Small intestine (tissue), 7 donors: Measurements from ENCODE around the gene CPSF2. TPM values are rescaled to one million over a fixed set of nuclear protein-coding genes. Genes with fewer than 3 reads are reported as not detected.
"Not testable (repeated sequence)": the region's sequence is repeated elsewhere in the genome, so short reads cannot be mapped to it uniquely, and the experiment has no call there.

Experiments used
- DNase-seq, 2 donors: peaks; one replicate each; pipeline versions ENCODE4 v3.0.0 to v3.0.0-alpha.2; 2013
- FAIRE-seq: peaks from 2 replicates; lab custom pipeline; 2012; peaks lifted over from hg19 to GRCh38; lab: Jason Lieb, UNC
- H3K27ac ChIP-seq, 3 donors: one replicate each; pipeline ENCODE4 v1.5.1; 2013; ENCODE audit warnings: low read length in 2 of 3, mild to moderate bottlenecking in 2 of 3, control low read depth in 1 of 3, inconsistent platforms in 1 of 3, low read depth in 1 of 3, moderate library complexity in 1 of 3
- H3K27me3 ChIP-seq, 3 donors: one replicate each; pipeline ENCODE4 v1.6.1; 2013; ENCODE audit warnings: low read length in 3 of 3, inconsistent platforms in 1 of 3; ENCODE audit not compliant: control insufficient read depth in 3 of 3, insufficient read depth in 3 of 3
- H3K36me3 ChIP-seq, 3 donors: one replicate each; pipeline ENCODE4 v1.6.1; 2013; ENCODE audit warnings: low read length in 3 of 3, inconsistent platforms in 1 of 3, low read depth in 1 of 3, mild to moderate bottlenecking in 1 of 3, moderate library complexity in 1 of 3; ENCODE audit not compliant: control insufficient read depth in 3 of 3, insufficient read depth in 2 of 3
- H3K4me1 ChIP-seq, 3 donors: one replicate each; pipeline ENCODE4 v1.6.1; 2013; ENCODE audit warnings: low read length in 2 of 3, inconsistent platforms in 1 of 3, low read depth in 1 of 3, mild to moderate bottlenecking in 1 of 3, moderate library complexity in 1 of 3; ENCODE audit not compliant: control insufficient read depth in 3 of 3, insufficient read depth in 2 of 3
- H3K4me3 ChIP-seq, 3 donors: one replicate each; pipeline ENCODE4 v1.5.1; 2013; ENCODE audit warnings: low read length in 3 of 3, control low read depth in 1 of 3, inconsistent platforms in 1 of 3, low read depth in 1 of 3, mild to moderate bottlenecking in 1 of 3, moderate library complexity in 1 of 3
- H3K9me3 ChIP-seq, 2 donors: one replicate each; pipeline ENCODE4 v1.6.1; 2013; ENCODE audit warnings: low read depth in 1 of 2, low read length in 1 of 2; ENCODE audit not compliant: control insufficient read depth in 2 of 2, insufficient read depth in 1 of 2
- WGBS, 3 donors: extraction: QIAGEN DNeasy Blood & Tissue Kit; methylation state at CpG; one replicate each; pipeline ENCODE4 v1.1.7; 2013; 5-methylcytosine and 5-hydroxymethylcytosine counted together
- polyA plus RNA-seq, 4 donors: library from polyadenylated mRNA; stranded (reverse) in 3 of 4; unstranded in 1 of 4; fragments of 200-250 nt in 3 of 4; fragments of 120-200 nt in 1 of 4; gene quantifications; one replicate each; pipeline versions ENCODE4 v1.2.1 to v1.2.3, GENCODE V29; 2013
- donor health status: healthy with polysubstance abuse.
- donor health status: control.
- donor health status: control.
- donor health status: Bipolar disorder and iron deficiency.
- donor health status: healthy.

Gene CPSF2
- polyA plus RNA-seq, 4 donors, result 5.8 to 28.4 (median 14.0) TPM

- WGBS, 3 donors, result 68 to 71% (median 70%) methylated on average over 7 of the region's 7 CpGs
These were observed 81.3 kb downstream of the CPSF2 start for GRCh38 chr14:92203116-92203515.

GRCh38 chr14:92204792-92205191 lies 83.0 kb downstream of the CPSF2 start:
- Histone ChIP-seq H3K4me3 (no peak overlapping the region), H3K36me3 (no peaks in the 10 kb centered on the region), H3K9me3 (no peaks in the 10 kb centered on the region), H3K27me3 (peaks cover 0 to 6% (median 2%) of the 10 kb centered on the region in 3 donors), H3K27ac (no peak overlapping the region), H3K4me1 (no peaks in the 10 kb centered on the region)
- FAIRE-seq (no peak), DNase-seq (no peak)
- 87 to 89% (median 88%) methylated on average over 2 of the region's 2 CpGs for WGBS, 3 donors

More at GRCh38 chr14:92203116-92203515, 81.3 kb downstream of the CPSF2 start:
- peaks cover 0 to 11% (median 2%) of the 10 kb centered on the region in 3 donors for H3K27me3 ChIP-seq
- H3K4me1 ChIP-seq, result no peaks in the 10 kb centered on the region
- DNase-seq (no peak), FAIRE-seq (no peak)
- no peaks in the 10 kb centered on the region for H3K36me3 ChIP-seq
- no peak overlapping the region for H3K4me3 ChIP-seq
- H3K9me3 ChIP-seq, result no peaks in the 10 kb centered on the region
- H3K27ac ChIP-seq, result no peak overlapping the region

GRCh38 chr14:92207012-92207927 lies 85.5 kb downstream of the CPSF2 start:
- no peak overlapping the region for H3K4me3 ChIP-seq
- H3K27ac ChIP-seq, result no peak overlapping the region
- peaks cover 0 to 2% (median 0%) of the 10 kb centered on the region in 3 donors for H3K27me3 ChIP-seq
- 51 to 61% (median 55%) methylated on average over 17 of the region's 17 CpGs for WGBS, 3 donors
- DNase-seq (no peak), FAIRE-seq (no peak)
- H3K9me3 ChIP-seq, result no peaks in the 10 kb centered on the region
- H3K4me1 ChIP-seq, result no peaks in the 10 kb centered on the region
- no peaks in the 10 kb centered on the region for H3K36me3 ChIP-seq

- Histone ChIP-seq H3K4me1 (no peaks in the 10 kb centered on the region), H3K36me3 (no peaks in the 10 kb centered on the region), H3K27me3 (peaks cover 0 to 2% (median 0%) of the 10 kb centered on the region in 3 donors), H3K27ac (no peak overlapping the region), H3K9me3 (no peaks in the 10 kb centered on the region), H3K4me3 (no peak overlapping the region)
- 76 to 90% (median 87%) methylated on average over 6 of the region's 6 CpGs for WGBS, 3 donors
- DNase-seq (no peak), FAIRE-seq (no peak)
These were observed 86.1 kb downstream of the CPSF2 start for GRCh38 chr14:92207928-92208265.

GRCh38 chr14:92209141-92209540 lies 87.4 kb downstream of the CPSF2 start:
- WGBS, 3 donors, result 65 to 77% (median 68%) methylated on average over 14 of the region's 14 CpGs
- no peak overlapping the region for H3K4me3 ChIP-seq
- peaks cover 0 to 2% (median 0%) of the 10 kb centered on the region in 3 donors for H3K27me3 ChIP-seq
- H3K36me3 ChIP-seq, result no peaks in the 10 kb centered on the region
- H3K27ac ChIP-seq, result no peak overlapping the region
- H3K4me1 ChIP-seq, result no peaks in the 10 kb centered on the region
- DNase-seq (no peak), FAIRE-seq (no peak)
- H3K9me3 ChIP-seq, result no peaks in the 10 kb centered on the region

- H3K9me3 ChIP-seq, DNase-seq, H3K4me1 ChIP-seq, FAIRE-seq, H3K27me3 ChIP-seq, H3K27ac ChIP-seq, H3K36me3 ChIP-seq, H3K4me3 ChIP-seq: not testable (repeated sequence)
- WGBS, 3 donors, result 79 to 93% (median 90%) methylated on average over 3 of the region's 3 CpGs
These were observed 91.4 kb downstream of the CPSF2 start for GRCh38 chr14:92213125-92213524.

GRCh38 chr14:92215579-92215978 lies 93.8 kb downstream of the CPSF2 start:
- no peaks in the 10 kb centered on the region for H3K36me3 ChIP-seq
- FAIRE-seq (no peak), DNase-seq (no peak)
- H3K9me3 ChIP-seq, result no peaks in the 10 kb centered on the region
- H3K27ac ChIP-seq, result no peak overlapping the region
- no peak overlapping the region for H3K4me3 ChIP-seq
- 63 to 71% (median 67%) methylated on average over 5 of the region's 5 CpGs for WGBS, 3 donors
- no peaks in the 10 kb centered on the region for H3K4me1 ChIP-seq
- H3K27me3 ChIP-seq, result no peaks in the 10 kb centered on the region

GRCh38 chr14:92217936-92218335 lies 96.2 kb downstream of the CPSF2 start:
- Histone ChIP-seq H3K9me3 (no peaks in the 10 kb centered on the region), H3K4me1 (no peaks in the 10 kb centered on the region), H3K27me3 (no peaks in the 10 kb centered on the region), H3K27ac (no peak overlapping the region), H3K4me3 (no peak overlapping the region), H3K36me3 (no peaks in the 10 kb centered on the region)
- FAIRE-seq (no peak), DNase-seq (no peak)
- 22 to 50% (median 43%) methylated on average over 1 of the region's 1 CpG for WGBS, 3 donors
